WTC11 (cell line): Measurements from ENCODE around the gene OIP5.

Source experiments
- CBFB ChIP-seq: sonication (generic); formaldehyde crosslinking; IDR thresholded peaks from 2 replicates; pipeline ENCODE4 v1.8.1; 2022; ENCODE audit warnings: mild to moderate bottlenecking, low read depth, missing genetic modification reagents
- CREM ChIP-seq: sonication (generic); formaldehyde crosslinking; IDR thresholded peaks from 2 replicates; pipeline ENCODE4 v1.8.1; 2022; ENCODE audit warnings: mild to moderate bottlenecking, missing genetic modification reagents, moderate library complexity
- ETV6 ChIP-seq: sonication (generic); formaldehyde crosslinking; IDR thresholded peaks from 2 replicates; pipeline ENCODE4 v1.8.1; 2022; ENCODE audit warnings: mild to moderate bottlenecking, missing genetic modification reagents
- MXD4 ChIP-seq: fragments of 250-450 bp; sonication (Bioruptor Pico); IDR thresholded peaks from 2 replicates; pipeline ENCODE4 v1.8.0; 2021; ENCODE audit warnings: mild to moderate bottlenecking, moderate library complexity, borderline replicate concordance
- MYBL2 ChIP-seq: sonication (generic); formaldehyde crosslinking; IDR thresholded peaks from 2 replicates; pipeline ENCODE4 v1.8.1; 2023; ENCODE audit warnings: mild to moderate bottlenecking, moderate library complexity, missing genetic modification reagents
- NR3C1 ChIP-seq: sonication (generic); formaldehyde crosslinking; conservative IDR thresholded peaks from 2 replicates; pipeline ENCODE4 v1.8.1; 2023; ENCODE audit warnings: low read depth, mild to moderate bottlenecking, missing genetic modification reagents
- OVOL2 ChIP-seq: fragments of 250-450 bp; sonication (Bioruptor Pico); IDR thresholded peaks from 2 replicates; pipeline ENCODE4 v1.9.0; 2021; ENCODE audit warnings: mild to moderate bottlenecking, borderline replicate concordance
- TP53 ChIP-seq: sonication (generic); formaldehyde crosslinking; IDR thresholded peaks from 2 replicates; pipeline ENCODE4 v1.8.1; 2023; ENCODE audit warnings: mild to moderate bottlenecking, missing genetic modification reagents
- TF ChIP-seq, protein P1 (sequence below): fragments of 200-600 bp; IDR thresholded peaks from 2 replicates; pipeline ENCODE4 v1.8.0; 2022; ENCODE audit warnings: antibody characterized with exemption
- TF ChIP-seq, protein P2 (sequence below): sonication (generic); formaldehyde crosslinking; IDR thresholded peaks from 2 replicates; pipeline ENCODE4 v1.8.0; 2022; ENCODE audit warnings: mild to moderate bottlenecking, missing genetic modification reagents
- TF ChIP-seq, protein P3 (sequence below): fragments of 250-450 bp; sonication (Bioruptor Pico); IDR thresholded peaks from 2 replicates; pipeline ENCODE4 v1.8.0; 2021; ENCODE audit warnings: mild to moderate bottlenecking
- TF ChIP-seq, protein P4 (sequence below): sonication (generic); formaldehyde crosslinking; IDR thresholded peaks from 2 replicates; pipeline ENCODE4 v1.8.0; 2022; ENCODE audit warnings: mild to moderate bottlenecking, missing genetic modification reagents
- TF ChIP-seq, protein P5 (sequence below): sonication (generic); formaldehyde crosslinking; IDR thresholded peaks from 2 replicates; pipeline ENCODE4 v1.8.0; 2023; ENCODE audit warnings: missing genetic modification reagents
- TF ChIP-seq, protein P6 (sequence below): sonication (generic); formaldehyde crosslinking; IDR thresholded peaks from 2 replicates; pipeline ENCODE4 v1.8.1; 2023; ENCODE audit warnings: mild to moderate bottlenecking, missing genetic modification reagents

DNA sequence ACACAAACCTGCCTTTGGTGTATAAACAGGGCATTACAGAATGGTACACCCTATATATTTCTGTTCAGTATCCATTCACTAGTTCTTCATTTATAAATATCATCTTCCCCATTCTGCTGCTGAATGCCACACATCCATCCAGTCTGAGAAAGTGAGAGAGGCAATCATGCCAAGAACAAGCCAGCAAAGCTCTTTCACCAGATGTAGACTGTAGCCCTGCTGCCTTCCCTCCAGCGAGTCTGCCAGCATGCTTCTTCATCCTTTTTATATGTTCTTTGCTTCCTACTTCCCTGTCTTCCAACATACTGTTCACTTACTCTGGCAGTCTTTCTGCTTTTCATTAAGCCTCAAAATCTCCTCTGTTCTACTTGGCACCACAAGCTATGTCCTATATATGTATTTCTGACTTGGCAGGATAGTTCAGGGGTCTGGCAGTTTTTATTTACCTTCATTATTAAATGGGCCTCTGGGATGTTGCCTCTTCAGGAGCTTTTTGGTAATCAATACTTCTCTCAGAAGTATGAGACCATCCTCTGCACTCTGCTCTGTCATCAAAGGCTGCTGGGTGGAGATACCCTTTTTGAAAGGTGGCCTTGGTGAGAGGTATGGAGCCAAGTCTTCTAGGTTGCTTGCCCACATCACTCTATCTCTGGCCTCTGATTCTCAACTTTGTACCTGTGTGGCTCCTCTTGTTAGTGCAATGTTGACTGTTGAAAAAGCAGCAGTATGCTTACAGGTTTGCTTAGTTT is 52.7 kb downstream of the OIP5 start:
- no peak for TF ChIP-seq MXD4 (CRISPR knock-in tag)
- TF ChIP-seq, protein P1, sequence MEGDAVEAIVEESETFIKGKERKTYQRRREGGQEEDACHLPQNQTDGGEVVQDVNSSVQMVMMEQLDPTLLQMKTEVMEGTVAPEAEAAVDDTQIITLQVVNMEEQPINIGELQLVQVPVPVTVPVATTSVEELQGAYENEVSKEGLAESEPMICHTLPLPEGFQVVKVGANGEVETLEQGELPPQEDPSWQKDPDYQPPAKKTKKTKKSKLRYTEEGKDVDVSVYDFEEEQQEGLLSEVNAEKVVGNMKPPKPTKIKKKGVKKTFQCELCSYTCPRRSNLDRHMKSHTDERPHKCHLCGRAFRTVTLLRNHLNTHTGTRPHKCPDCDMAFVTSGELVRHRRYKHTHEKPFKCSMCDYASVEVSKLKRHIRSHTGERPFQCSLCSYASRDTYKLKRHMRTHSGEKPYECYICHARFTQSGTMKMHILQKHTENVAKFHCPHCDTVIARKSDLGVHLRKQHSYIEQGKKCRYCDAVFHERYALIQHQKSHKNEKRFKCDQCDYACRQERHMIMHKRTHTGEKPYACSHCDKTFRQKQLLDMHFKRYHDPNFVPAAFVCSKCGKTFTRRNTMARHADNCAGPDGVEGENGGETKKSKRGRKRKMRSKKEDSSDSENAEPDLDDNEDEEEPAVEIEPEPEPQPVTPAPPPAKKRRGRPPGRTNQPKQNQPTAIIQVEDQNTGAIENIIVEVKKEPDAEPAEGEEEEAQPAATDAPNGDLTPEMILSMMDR: no peak
- TF ChIP-seq ETV6 (CRISPR knock-in tag): no peak
- TF ChIP-seq NR3C1 (CRISPR knock-in tag): no peak
- TF ChIP-seq, protein P2, sequence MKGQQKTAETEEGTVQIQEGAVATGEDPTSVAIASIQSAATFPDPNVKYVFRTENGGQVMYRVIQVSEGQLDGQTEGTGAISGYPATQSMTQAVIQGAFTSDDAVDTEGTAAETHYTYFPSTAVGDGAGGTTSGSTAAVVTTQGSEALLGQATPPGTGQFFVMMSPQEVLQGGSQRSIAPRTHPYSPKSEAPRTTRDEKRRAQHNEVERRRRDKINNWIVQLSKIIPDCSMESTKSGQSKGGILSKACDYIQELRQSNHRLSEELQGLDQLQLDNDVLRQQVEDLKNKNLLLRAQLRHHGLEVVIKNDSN: no peak
- TF ChIP-seq, protein P3, sequence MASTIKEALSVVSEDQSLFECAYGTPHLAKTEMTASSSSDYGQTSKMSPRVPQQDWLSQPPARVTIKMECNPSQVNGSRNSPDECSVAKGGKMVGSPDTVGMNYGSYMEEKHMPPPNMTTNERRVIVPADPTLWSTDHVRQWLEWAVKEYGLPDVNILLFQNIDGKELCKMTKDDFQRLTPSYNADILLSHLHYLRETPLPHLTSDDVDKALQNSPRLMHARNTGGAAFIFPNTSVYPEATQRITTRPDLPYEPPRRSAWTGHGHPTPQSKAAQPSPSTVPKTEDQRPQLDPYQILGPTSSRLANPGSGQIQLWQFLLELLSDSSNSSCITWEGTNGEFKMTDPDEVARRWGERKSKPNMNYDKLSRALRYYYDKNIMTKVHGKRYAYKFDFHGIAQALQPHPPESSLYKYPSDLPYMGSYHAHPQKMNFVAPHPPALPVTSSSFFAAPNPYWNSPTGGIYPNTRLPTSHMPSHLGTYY: no peak
- no peak for TF ChIP-seq CBFB (CRISPR knock-in tag)
- no peak for TF ChIP-seq CREM (CRISPR knock-in tag)
- TF ChIP-seq TP53 (CRISPR knock-in tag): no peak
- TF ChIP-seq MYBL2 (CRISPR knock-in tag): no peak
- TF ChIP-seq, protein P4, sequence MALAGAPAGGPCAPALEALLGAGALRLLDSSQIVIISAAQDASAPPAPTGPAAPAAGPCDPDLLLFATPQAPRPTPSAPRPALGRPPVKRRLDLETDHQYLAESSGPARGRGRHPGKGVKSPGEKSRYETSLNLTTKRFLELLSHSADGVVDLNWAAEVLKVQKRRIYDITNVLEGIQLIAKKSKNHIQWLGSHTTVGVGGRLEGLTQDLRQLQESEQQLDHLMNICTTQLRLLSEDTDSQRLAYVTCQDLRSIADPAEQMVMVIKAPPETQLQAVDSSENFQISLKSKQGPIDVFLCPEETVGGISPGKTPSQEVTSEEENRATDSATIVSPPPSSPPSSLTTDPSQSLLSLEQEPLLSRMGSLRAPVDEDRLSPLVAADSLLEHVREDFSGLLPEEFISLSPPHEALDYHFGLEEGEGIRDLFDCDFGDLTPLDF: no peak
- TF ChIP-seq, protein P5, sequence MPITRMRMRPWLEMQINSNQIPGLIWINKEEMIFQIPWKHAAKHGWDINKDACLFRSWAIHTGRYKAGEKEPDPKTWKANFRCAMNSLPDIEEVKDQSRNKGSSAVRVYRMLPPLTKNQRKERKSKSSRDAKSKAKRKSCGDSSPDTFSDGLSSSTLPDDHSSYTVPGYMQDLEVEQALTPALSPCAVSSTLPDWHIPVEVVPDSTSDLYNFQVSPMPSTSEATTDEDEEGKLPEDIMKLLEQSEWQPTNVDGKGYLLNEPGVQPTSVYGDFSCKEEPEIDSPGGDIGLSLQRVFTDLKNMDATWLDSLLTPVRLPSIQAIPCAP (CRISPR knock-in tag): no peak
- TF ChIP-seq, protein P6, sequence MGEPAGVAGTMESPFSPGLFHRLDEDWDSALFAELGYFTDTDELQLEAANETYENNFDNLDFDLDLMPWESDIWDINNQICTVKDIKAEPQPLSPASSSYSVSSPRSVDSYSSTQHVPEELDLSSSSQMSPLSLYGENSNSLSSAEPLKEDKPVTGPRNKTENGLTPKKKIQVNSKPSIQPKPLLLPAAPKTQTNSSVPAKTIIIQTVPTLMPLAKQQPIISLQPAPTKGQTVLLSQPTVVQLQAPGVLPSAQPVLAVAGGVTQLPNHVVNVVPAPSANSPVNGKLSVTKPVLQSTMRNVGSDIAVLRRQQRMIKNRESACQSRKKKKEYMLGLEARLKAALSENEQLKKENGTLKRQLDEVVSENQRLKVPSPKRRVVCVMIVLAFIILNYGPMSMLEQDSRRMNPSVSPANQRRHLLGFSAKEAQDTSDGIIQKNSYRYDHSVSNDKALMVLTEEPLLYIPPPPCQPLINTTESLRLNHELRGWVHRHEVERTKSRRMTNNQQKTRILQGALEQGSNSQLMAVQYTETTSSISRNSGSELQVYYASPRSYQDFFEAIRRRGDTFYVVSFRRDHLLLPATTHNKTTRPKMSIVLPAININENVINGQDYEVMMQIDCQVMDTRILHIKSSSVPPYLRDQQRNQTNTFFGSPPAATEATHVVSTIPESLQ (CRISPR knock-in tag): no peak
- no peak for TF ChIP-seq OVOL2
